Ramos (cell line): Measurements from ENCODE around the gene PON1.

Experiments
- in situ Hi-C: fragments of 300-500 bp; cut with MboI; formaldehyde crosslinking; loops from one replicate; pipeline ENCODE4 v1.14.3; 2022; ENCODE audit warnings: low sequenced_read_pairs; ENCODE audit not compliant: unreplicated experiment

PON1 gene

GRCh38 chr7:95263785-95264362, 60.5 kb downstream of the PON1 start:
- in situ Hi-C loops = no loop called here

- in situ Hi-C loops = no loop called here
Observed at GRCh38 chr7:95262875-95263274, 61.5 kb downstream of the PON1 start.

DNA sequence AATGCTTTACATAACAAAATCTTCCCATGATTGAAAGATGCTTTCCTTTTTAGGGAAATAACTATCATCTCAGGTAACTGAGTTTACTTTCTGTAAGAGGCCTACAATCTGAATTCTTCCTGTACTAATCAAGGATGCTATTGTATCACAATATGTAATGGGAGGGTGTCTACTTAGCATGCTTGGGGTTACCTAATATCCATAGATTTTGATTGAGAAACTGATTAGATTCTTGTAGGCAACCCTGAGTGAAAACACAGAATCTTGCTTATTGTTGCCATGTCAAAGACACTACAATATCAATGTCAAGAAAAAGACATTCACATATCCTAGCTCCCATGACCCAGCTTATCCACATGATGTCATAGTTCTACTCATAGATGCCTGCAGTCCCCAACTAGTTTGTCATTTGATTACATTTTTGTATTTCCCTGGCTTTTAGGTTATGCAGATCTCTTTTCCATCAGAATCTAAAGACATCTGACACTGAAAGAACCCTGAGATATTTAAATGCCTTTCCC, 62.4 kb downstream of the PON1 start:
- in situ Hi-C loops = no loop called here

GRCh38 chr7:95255691-95256090, 68.6 kb downstream of the PON1 start:
- in situ Hi-C loops = no loop called here

DNA sequence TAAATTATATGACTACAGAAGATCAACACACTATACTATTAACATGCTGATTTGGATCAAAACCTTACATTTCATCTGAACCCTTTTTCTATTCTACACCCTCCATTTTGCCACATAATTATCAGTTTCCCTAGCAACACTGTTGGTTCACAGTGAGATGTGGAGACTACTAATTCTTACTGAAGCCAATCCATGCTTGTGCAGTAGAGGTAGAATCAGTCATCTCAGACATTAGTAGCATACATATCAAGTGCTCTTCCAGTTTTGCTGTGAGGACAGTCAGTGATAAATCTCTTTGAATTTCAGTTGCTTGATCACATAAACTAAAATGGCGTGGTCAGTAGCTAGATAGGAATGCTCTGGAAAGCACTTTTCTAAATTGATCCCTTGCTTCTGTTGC, 70.3 kb downstream of the PON1 start:
- in situ Hi-C loops = no loop called here

- in situ Hi-C loops = no loop called here
Observed at GRCh38 chr7:95251966-95252365, 72.4 kb downstream of the PON1 start.

- in situ Hi-C loops = no loop called here
Observed at GRCh38 chr7:95250571-95250970, 73.8 kb downstream of the PON1 start.
